ENCODE data around the gene ABHD10.

Gene ABHD10

GRCh38 chr3:111980716-111981456 lies 2.1 kb downstream of the ABHD10 start:
- TF ChIP-seq CTCF (IDR thresholded peaks at IDR 0.05; ENCODE audit: low read depth, low read length, missing control alignments): no peak
- DNase-seq (ENCODE audit: extremely low read depth, low read depth): no peak
- peak overlapping the region; percentile 73 for H3K4me3 ChIP-seq (replicated peaks; ENCODE audit: low read depth, low read length)

- no peak for TF ChIP-seq CTCF (IDR thresholded peaks at IDR 0.05; ENCODE audit: low read depth, low read length, missing control alignments)
These were observed 2.6 kb downstream of the ABHD10 start for GRCh38 chr3:111981457-111981763.

GRCh38 chr3:111984636-111985298 lies 5.9 kb downstream of the ABHD10 start:
- no peak for TF ChIP-seq CTCF (IDR thresholded peaks at IDR 0.05; ENCODE audit: low read depth, low read length, missing control alignments)
- no peak for DNase-seq (ENCODE audit: extremely low read depth, low read depth)
- no peak overlapping the region for H3K4me3 ChIP-seq (replicated peaks; ENCODE audit: low read depth, low read length)

More at GRCh38 chr3:111981457-111981763, 2.6 kb downstream of the ABHD10 start:
- DNase-seq (ENCODE audit: extremely low read depth, low read depth): no peak
- H3K4me3 ChIP-seq (replicated peaks; ENCODE audit: low read depth, low read length): no peak overlapping the region

- no peak for TF ChIP-seq CTCF (IDR thresholded peaks at IDR 0.05; ENCODE audit: low read depth, low read length, missing control alignments)
- DNase-seq (ENCODE audit: extremely low read depth, low read depth): no peak
- H3K4me3 ChIP-seq (replicated peaks; ENCODE audit: low read depth, low read length): no peak overlapping the region
These were observed 8.0 kb downstream of the ABHD10 start for GRCh38 chr3:111986800-111987199.

DNA sequence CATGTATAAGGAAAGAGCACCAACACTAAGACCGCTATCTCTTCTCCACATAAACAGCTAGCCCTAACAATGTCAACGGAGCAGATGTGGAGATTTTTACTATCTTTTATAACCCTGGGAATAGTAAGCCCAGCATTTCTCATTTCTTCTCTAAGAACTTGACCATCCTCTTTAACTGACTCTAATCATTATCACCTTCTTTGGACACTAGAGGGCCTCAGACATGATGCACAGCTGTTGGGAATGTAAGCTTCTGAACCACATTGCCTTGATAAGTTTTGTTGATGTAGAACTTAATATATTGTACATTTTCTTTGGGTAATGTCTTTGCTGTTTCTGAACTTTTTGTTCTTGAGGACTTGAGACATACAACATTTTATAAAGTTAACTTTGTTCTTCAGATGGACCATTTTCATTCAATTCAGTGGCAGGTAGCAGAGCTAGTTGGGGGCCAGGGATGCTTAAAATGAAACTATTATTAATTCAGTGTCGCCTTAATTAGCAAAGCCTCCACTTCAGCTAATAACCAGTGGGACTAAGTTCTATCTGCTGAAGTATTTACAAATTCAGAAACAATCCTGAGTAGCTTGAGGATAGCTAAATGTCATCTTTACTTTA lies 10.3 kb downstream of the ABHD10 start:
- no peak overlapping the region for H3K4me3 ChIP-seq (replicated peaks; ENCODE audit: low read depth, low read length)
- peak; percentile 69 for TF ChIP-seq CTCF (IDR thresholded peaks at IDR 0.05; ENCODE audit: low read depth, low read length, missing control alignments)
- DNase-seq (ENCODE audit: extremely low read depth, low read depth): peak; percentile 47

DNA sequence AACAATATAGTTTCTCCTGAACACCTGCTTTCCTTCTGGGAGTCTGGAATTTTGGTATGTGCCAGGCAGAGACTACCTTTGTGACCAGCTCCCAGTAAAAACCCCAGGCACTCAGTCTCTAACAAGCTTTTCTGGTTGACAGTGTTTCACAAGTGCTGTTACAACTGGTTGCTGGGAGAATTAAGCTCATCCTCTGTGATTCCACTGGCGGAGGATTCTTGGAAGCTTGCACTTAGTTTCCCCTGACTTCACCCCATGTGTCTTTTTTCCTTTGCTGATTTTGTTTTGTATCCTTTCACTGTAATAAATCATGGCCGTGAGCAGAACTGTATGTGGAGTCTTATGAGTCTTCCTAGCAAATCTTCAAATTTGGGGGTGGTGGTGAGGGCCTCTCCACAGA lies 14.2 kb downstream of the ABHD10 start:
- DNase-seq (ENCODE audit: extremely low read depth, low read depth): no peak
- no peak for TF ChIP-seq CTCF (IDR thresholded peaks at IDR 0.05; ENCODE audit: low read depth, low read length, missing control alignments)

More for the DNA sequence above, 14.2 kb downstream of the ABHD10 start:
- no peak overlapping the region for H3K4me3 ChIP-seq (replicated peaks; ENCODE audit: low read depth, low read length)
